H9 (cell line): Measurements from ENCODE around the gene MAP2K7. TPM values are rescaled to one million over a fixed set of nuclear protein-coding genes. Genes with fewer than 3 reads are reported as not detected.
"Not testable (repeated sequence)": the region's sequence is repeated elsewhere in the genome, so short reads cannot be mapped to it uniquely, and the experiment has no call there.

Experiments used
- DNase-seq: peaks from one replicate; pipeline ENCODE4 v3.0.0-alpha.2; 2017
- H2AFZ ChIP-seq: one replicate; pipeline ENCODE4 v1.6.1; 2013; ENCODE audit warnings: mild to moderate bottlenecking, low read length, control low read depth, moderate library complexity
- H2AK5ac ChIP-seq: 2 replicates; pipeline ENCODE4 v1.6.1; 2013; ENCODE audit warnings: low read length, control low read depth, mixed read lengths; ENCODE audit not compliant: insufficient read length
- H2BK120ac ChIP-seq: one replicate; pipeline ENCODE4 v1.6.1; 2013; ENCODE audit warnings: low read depth, mild to moderate bottlenecking, low read length, control low read depth, inconsistent platforms; ENCODE audit not compliant: poor library complexity, severe bottlenecking
- H2BK12ac ChIP-seq: 2 replicates; pipeline ENCODE4 v1.6.1; 2013; ENCODE audit warnings: low read length, control low read depth, mixed read lengths, low read depth; ENCODE audit not compliant: insufficient read length
- H2BK15ac ChIP-seq: 2 replicates; pipeline ENCODE4 v1.6.1; 2013; ENCODE audit warnings: low read depth, low read length, control low read depth
- H2BK20ac ChIP-seq: one replicate; pipeline ENCODE4 v1.6.1; 2013; ENCODE audit warnings: low read depth, mild to moderate bottlenecking, low read length, control low read depth, inconsistent platforms; ENCODE audit not compliant: poor library complexity, severe bottlenecking
- H2BK5ac ChIP-seq: 2 replicates; pipeline ENCODE4 v1.6.1; 2013; ENCODE audit warnings: low read length, control low read depth, mixed read lengths; ENCODE audit not compliant: insufficient read length
- H3K14ac ChIP-seq: 2 replicates; pipeline ENCODE4 v1.6.1; 2013; ENCODE audit warnings: low read length, control low read depth; ENCODE audit not compliant: insufficient read depth
- H3K18ac ChIP-seq: 2 replicates; pipeline ENCODE4 v1.6.1; 2013; ENCODE audit warnings: low read depth, mild to moderate bottlenecking, mixed read lengths, low read length, control low read depth; ENCODE audit not compliant: insufficient read length
- H3K23ac ChIP-seq: 2 replicates; pipeline ENCODE4 v1.6.1; 2013; ENCODE audit warnings: low read length, control low read depth, mixed read lengths, low read depth; ENCODE audit not compliant: insufficient read length
- H3K23me2 ChIP-seq: 2 replicates; pipeline ENCODE4 v1.6.1; 2013; ENCODE audit warnings: low read depth, mild to moderate bottlenecking, mixed read lengths, low read length, control low read depth; ENCODE audit not compliant: insufficient read length, poor library complexity, severe bottlenecking
- H3K27ac ChIP-seq: 2 replicates; pipeline ENCODE4 v1.5.1; 2013; ENCODE audit warnings: low read length, control low read depth, mixed read lengths, low read depth; ENCODE audit not compliant: insufficient read length
- H3K27me3 ChIP-seq: 2 replicates; pipeline ENCODE4 v1.6.1; 2013; ENCODE audit warnings: low read length, control low read depth, inconsistent platforms; ENCODE audit not compliant: insufficient read depth
- H3K4ac ChIP-seq: 2 replicates; pipeline ENCODE4 v1.6.1; 2013; ENCODE audit warnings: low read depth, mild to moderate bottlenecking, control low read depth, inconsistent platforms, low read length, moderate library complexity
- H3K4me1 ChIP-seq: 2 replicates; pipeline ENCODE4 v1.6.1; 2013; ENCODE audit warnings: low read length, control low read depth, inconsistent platforms; ENCODE audit not compliant: insufficient read depth
- H3K4me2 ChIP-seq: 2 replicates; pipeline ENCODE4 v1.6.1; 2013; ENCODE audit warnings: low read length, control low read depth, mixed read lengths; ENCODE audit not compliant: insufficient read length, insufficient read depth
- H3K56ac ChIP-seq: 2 replicates; pipeline ENCODE4 v1.6.1; 2013; ENCODE audit warnings: low read depth, mild to moderate bottlenecking, mixed read lengths, low read length, control low read depth; ENCODE audit not compliant: insufficient read length
- H3K79me1 ChIP-seq: 2 replicates; pipeline ENCODE4 v1.6.1; 2013; ENCODE audit warnings: low read depth, mild to moderate bottlenecking, moderate library complexity, low read length, control low read depth, inconsistent platforms; ENCODE audit not compliant: insufficient read depth, poor library complexity, severe bottlenecking
- H3K79me2 ChIP-seq: 2 replicates; pipeline ENCODE4 v1.6.1; 2013; ENCODE audit warnings: low read length, control low read depth, inconsistent platforms; ENCODE audit not compliant: insufficient read depth
- H3K9ac ChIP-seq: 2 replicates; pipeline ENCODE4 v1.6.1; 2013; ENCODE audit warnings: low read length, control low read depth, mixed read lengths; ENCODE audit not compliant: insufficient read length; ENCODE audit errors: extremely low read depth
- H3K9me3 ChIP-seq: one replicate; pipeline ENCODE4 v1.6.1; 2013; ENCODE audit warnings: low read depth, low read length, inconsistent platforms; ENCODE audit not compliant: control insufficient read depth
- H3T11ph ChIP-seq: one replicate; pipeline ENCODE4 v1.6.1; 2013; ENCODE audit warnings: mild to moderate bottlenecking, low read length, control low read depth, inconsistent platforms
- H4K20me1 ChIP-seq: one replicate; pipeline ENCODE4 v1.6.1; 2013; ENCODE audit not compliant: control insufficient read depth, insufficient read length, insufficient read depth
- H4K5ac ChIP-seq: 2 replicates; pipeline ENCODE4 v1.6.1; 2013; ENCODE audit warnings: low read depth, mild to moderate bottlenecking, mixed read lengths, low read length, control low read depth; ENCODE audit not compliant: insufficient read length
- H4K8ac ChIP-seq: replicated peaks from 2 replicates; pipeline ENCODE4 v1.6.1; 2013; ENCODE audit warnings: low read length, control low read depth, mixed read lengths, low read depth; ENCODE audit not compliant: insufficient read length
- H4K91ac ChIP-seq: 2 replicates; pipeline ENCODE4 v1.6.1; 2013; ENCODE audit warnings: low read depth, mild to moderate bottlenecking, moderate library complexity, mixed read lengths, low read length, control low read depth; ENCODE audit not compliant: insufficient read length
- H3K27ac Mint-ChIP-seq, 3 experiments: 2 replicates in 2 of 3; 3 replicates in 1 of 3; pipeline ENCODE4 v1.8.0; 2020 to 2021; ENCODE audit warnings: mixed read lengths in 3 of 3, mild to moderate bottlenecking in 1 of 3, moderate library complexity in 1 of 3
- H3K27me3 Mint-ChIP-seq: 2 replicates; pipeline ENCODE4 v1.8.0; 2021; ENCODE audit warnings: low read depth, mild to moderate bottlenecking, moderate library complexity, mixed read lengths
- H3K36me3 Mint-ChIP-seq, 3 experiments: 2 replicates in 2 of 3; 3 replicates in 1 of 3; pipeline ENCODE4 v1.8.0; 2020 to 2021; ENCODE audit warnings: low read depth in 3 of 3, mixed read lengths in 3 of 3; ENCODE audit not compliant: insufficient read depth in 1 of 3
- H3K4me1 Mint-ChIP-seq, 2 experiments: 2 replicates each; pipeline ENCODE4 v1.8.0; 2020; ENCODE audit warnings: mixed read lengths in 2 of 2
- H3K4me3 Mint-ChIP-seq, 2 experiments: 2 replicates in 1 of 2; 3 replicates in 1 of 2; pipeline ENCODE4 v1.8.0; 2020 to 2021; ENCODE audit warnings: mild to moderate bottlenecking in 2 of 2, mixed read lengths in 2 of 2, moderate library complexity in 1 of 2
- H3K9me3 Mint-ChIP-seq, 2 experiments: 2 replicates in 1 of 2; 3 replicates in 1 of 2; pipeline ENCODE4 v1.8.0; 2020; ENCODE audit warnings: mild to moderate bottlenecking in 2 of 2, mixed read lengths in 2 of 2, moderate library complexity in 1 of 2
- WGBS: extraction: QIAGEN DNeasy Blood & Tissue Kit; methylation state at CpG from one replicate; pipeline ENCODE4 v1.1.7; 2013; ENCODE audit warnings: missing lambda C conversion rate, low lambda C conversion rate, mixed read lengths; ENCODE audit not compliant: insufficient read length; ENCODE audit errors: extremely low coverage; 5-methylcytosine and 5-hydroxymethylcytosine counted together
- total RNA-seq: library from RNA; stranded (reverse); gene quantifications from 2 replicates; pipeline ENCODE4 v1.2.1, GENCODE V29; 2021
- TF ChIP-seq, protein P1 (sequence below): fragments of 200-600 bp; sonication (generic); conservative IDR thresholded peaks from 3 replicates; pipeline ENCODE4 v1.8.0; 2021; ENCODE audit warnings: antibody characterized with exemption, mild to moderate bottlenecking

The MAP2K7 gene
- total RNA-seq, 1 experiment from 2014 or later, result 48.1 TPM

DNA sequence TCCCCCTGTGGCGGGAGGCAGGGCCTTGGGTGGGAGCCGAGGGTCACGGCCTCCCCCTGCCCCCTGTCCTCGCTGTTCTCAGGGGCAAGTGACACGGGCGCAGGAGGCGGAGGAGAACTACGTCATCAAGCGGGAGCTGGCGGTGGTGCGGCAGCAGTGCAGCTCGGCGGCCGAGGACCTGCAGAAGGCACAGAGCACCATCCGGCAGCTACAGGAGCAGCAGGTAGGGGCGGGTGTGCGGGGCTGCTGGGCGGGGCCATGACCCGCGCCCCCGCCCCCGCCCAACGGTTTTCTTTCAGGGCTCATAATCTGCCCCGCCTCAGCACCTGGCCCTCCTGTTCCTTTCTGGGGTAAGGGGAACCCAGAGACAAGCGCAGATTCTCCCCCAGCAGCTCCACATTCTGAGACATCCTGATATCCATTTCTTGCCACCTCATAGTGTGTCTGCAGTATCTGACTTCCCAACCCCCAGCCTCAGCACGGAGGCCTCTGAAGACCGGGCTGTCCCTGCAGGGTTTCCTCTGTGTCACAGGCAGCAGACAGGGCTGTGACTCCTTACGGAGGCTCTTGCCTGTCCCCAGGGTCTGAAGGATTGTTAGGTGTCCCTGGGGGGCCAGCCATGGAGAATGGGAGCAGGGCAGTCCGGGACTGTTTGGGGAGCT is 45.4 kb upstream of the MAP2K7 start:
- no peak overlapping the region for H3K27ac ChIP-seq
- Mint-ChIP-seq H3K27me3 (peaks cover 50% of the 10 kb centered on the region), H3K27ac (no peak overlapping the region), H3K4me1 (peaks cover 11 to 42% of the 10 kb centered on the region in 2 experiments), H3K9me3 (no peaks in the 10 kb centered on the region), H3K36me3 (no peaks in the 10 kb centered on the region; a peak in 1 of 7 replicates), H3K4me3 (peak overlapping the region; percentile 51 to 69; a peak in 4 of 5 replicates)
- no peak overlapping the region for H4K5ac ChIP-seq
- H2BK5ac ChIP-seq, result no peak overlapping the region
- H3K23me2 ChIP-seq, result peaks cover 13% of the 10 kb centered on the region
- peak overlapping the region; percentile 50; the same call in 1 of the 2 replicates for H3K14ac ChIP-seq
- H3K79me2 ChIP-seq, result no peaks in the 10 kb centered on the region
- no peak overlapping the region for H3K4ac ChIP-seq
- no CpG with 5 or more reads among the region's 29 CpGs for WGBS
- no peak overlapping the region for H3K56ac ChIP-seq
- no peak overlapping the region for H2AFZ ChIP-seq
- no peak overlapping the region for H3K9ac ChIP-seq
- H3K18ac ChIP-seq, result no peak overlapping the region
- no peak overlapping the region for H2BK15ac ChIP-seq
- peaks cover 2% of the 10 kb centered on the region for H4K20me1 ChIP-seq
- peak; percentile 94 for DNase-seq
- no peaks in the 10 kb centered on the region; the same call in 1 of the 2 replicates for H3K4me1 ChIP-seq
- H3K4me2 ChIP-seq, result peak overlapping the region; percentile 58
- H3K27me3 ChIP-seq, result no peaks in the 10 kb centered on the region; the same call in 1 of the 2 replicates
- H2BK20ac ChIP-seq, result no peak overlapping the region
- no peak overlapping the region for H2AK5ac ChIP-seq
- no peak overlapping the region for H3K23ac ChIP-seq
- H2BK12ac ChIP-seq, result no peak overlapping the region
- TF ChIP-seq, protein P1, sequence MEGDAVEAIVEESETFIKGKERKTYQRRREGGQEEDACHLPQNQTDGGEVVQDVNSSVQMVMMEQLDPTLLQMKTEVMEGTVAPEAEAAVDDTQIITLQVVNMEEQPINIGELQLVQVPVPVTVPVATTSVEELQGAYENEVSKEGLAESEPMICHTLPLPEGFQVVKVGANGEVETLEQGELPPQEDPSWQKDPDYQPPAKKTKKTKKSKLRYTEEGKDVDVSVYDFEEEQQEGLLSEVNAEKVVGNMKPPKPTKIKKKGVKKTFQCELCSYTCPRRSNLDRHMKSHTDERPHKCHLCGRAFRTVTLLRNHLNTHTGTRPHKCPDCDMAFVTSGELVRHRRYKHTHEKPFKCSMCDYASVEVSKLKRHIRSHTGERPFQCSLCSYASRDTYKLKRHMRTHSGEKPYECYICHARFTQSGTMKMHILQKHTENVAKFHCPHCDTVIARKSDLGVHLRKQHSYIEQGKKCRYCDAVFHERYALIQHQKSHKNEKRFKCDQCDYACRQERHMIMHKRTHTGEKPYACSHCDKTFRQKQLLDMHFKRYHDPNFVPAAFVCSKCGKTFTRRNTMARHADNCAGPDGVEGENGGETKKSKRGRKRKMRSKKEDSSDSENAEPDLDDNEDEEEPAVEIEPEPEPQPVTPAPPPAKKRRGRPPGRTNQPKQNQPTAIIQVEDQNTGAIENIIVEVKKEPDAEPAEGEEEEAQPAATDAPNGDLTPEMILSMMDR, result no peak
- no peak overlapping the region for H2BK120ac ChIP-seq
- no peaks in the 10 kb centered on the region for H3K9me3 ChIP-seq
- no peak overlapping the region for H4K8ac ChIP-seq
- H3T11ph ChIP-seq, result no peak overlapping the region
- no peak overlapping the region for H4K91ac ChIP-seq
- no peaks in the 10 kb centered on the region for H3K79me1 ChIP-seq

DNA sequence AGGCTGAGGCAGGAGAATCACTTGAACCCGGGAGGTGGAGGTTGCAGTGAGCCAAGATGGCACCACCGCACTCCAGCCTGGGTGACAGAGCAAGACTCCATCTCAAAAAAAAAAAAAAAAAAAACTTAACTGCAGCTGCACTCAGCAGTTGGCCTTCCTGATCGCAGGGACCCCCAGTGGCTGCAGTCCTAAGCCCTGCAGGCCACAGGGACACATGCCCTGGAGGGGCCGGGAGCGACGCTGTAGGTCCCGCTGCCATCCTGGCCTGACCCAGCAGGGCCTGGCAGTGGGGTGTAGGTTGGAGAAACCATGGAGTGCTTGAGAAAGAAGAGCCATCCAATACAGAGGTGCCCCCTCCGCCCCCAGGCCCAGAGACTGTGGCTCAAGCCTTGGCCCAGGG is 44.6 kb upstream of the MAP2K7 start:
- H4K5ac ChIP-seq, H3K9me3 Mint-ChIP-seq: not testable (repeated sequence)
- H3K27me3 Mint-ChIP-seq, result peaks cover 56% of the 10 kb centered on the region

More for the DNA sequence above, 44.6 kb upstream of the MAP2K7 start:
- not testable (repeated sequence) for H4K8ac ChIP-seq, H3K27ac ChIP-seq, H3K4me2 ChIP-seq, H3K9ac ChIP-seq, H3K4me1 ChIP-seq, H3K14ac ChIP-seq, H3K9me3 ChIP-seq, H4K91ac ChIP-seq, H3K36me3 Mint-ChIP-seq, H3K56ac ChIP-seq, H3T11ph ChIP-seq, H3K18ac ChIP-seq, H3K4ac ChIP-seq, H2BK5ac ChIP-seq, H2AK5ac ChIP-seq, H2BK12ac ChIP-seq, H3K4me3 Mint-ChIP-seq, H2AFZ ChIP-seq, H2BK15ac ChIP-seq, H4K20me1 ChIP-seq, H3K79me1 ChIP-seq, H3K27me3 ChIP-seq, H3K79me2 ChIP-seq, H2BK20ac ChIP-seq, H3K27ac Mint-ChIP-seq, H2BK120ac ChIP-seq, H3K23ac ChIP-seq
- peak; percentile 23 for DNase-seq
- H3K4me1 Mint-ChIP-seq, result peaks cover 8 to 39% of the 10 kb centered on the region in 2 experiments
- H3K23me2 ChIP-seq, result peaks cover 15% of the 10 kb centered on the region
- no CpG with 5 or more reads among the region's 8 CpGs for WGBS
